Inflammatory macrophage treated with lipopolysaccharide for 4 hours (primary cell): ENCODE data around the gene DTNBP1.

Experiments
- DNase-seq: peaks from one replicate; pipeline ENCODE4 v3.0.0-alpha.2; 2020

The DTNBP1 gene

GRCh38 chr6:15500078-15500740, 162.6 kb downstream of the DTNBP1 start:
- no peak for DNase-seq

- no peak for DNase-seq
Measured at GRCh38 chr6:15499591-15499990, 163.2 kb downstream of the DTNBP1 start.

- DNase-seq: no peak
Measured at GRCh38 chr6:15499125-15499524, 163.7 kb downstream of the DTNBP1 start.

- DNase-seq: peak; percentile 57
Measured at GRCh38 chr6:15498640-15499039, 164.2 kb downstream of the DTNBP1 start.

GRCh38 chr6:15496345-15497131, 166.3 kb downstream of the DTNBP1 start:
- DNase-seq: no peak

- DNase-seq: peak; percentile 56
Measured at GRCh38 chr6:15495375-15495901, 167.4 kb downstream of the DTNBP1 start.

- DNase-seq: no peak
Measured at GRCh38 chr6:15493437-15494168, 169.2 kb downstream of the DTNBP1 start.

GRCh38 chr6:15491986-15492269, 170.9 kb downstream of the DTNBP1 start:
- no peak for DNase-seq

GRCh38 chr6:15491255-15491985, 171.4 kb downstream of the DTNBP1 start:
- DNase-seq: peak; percentile 75

GRCh38 chr6:15490242-15491100, 172.4 kb downstream of the DTNBP1 start:
- DNase-seq: no peak

GRCh38 chr6:15489261-15489962, 173.4 kb downstream of the DTNBP1 start:
- peak; percentile 52 for DNase-seq

- no peak for DNase-seq
Measured at GRCh38 chr6:15487262-15487661, 175.6 kb downstream of the DTNBP1 start.

- peak; percentile 27 for DNase-seq
Measured at GRCh38 chr6:15485936-15486335, 176.9 kb downstream of the DTNBP1 start.

GRCh38 chr6:15484821-15485220, 178.0 kb downstream of the DTNBP1 start:
- DNase-seq: no peak

GRCh38 chr6:15484140-15484539, 178.7 kb downstream of the DTNBP1 start:
- DNase-seq: no peak

GRCh38 chr6:15483060-15483459, 179.8 kb downstream of the DTNBP1 start:
- peak; percentile 80 for DNase-seq

- no peak for DNase-seq
Measured at GRCh38 chr6:15481390-15482291, 181.2 kb downstream of the DTNBP1 start.

GRCh38 chr6:15480525-15480924, 182.3 kb downstream of the DTNBP1 start:
- peak; percentile 22 for DNase-seq

GRCh38 chr6:15479761-15480160, 183.1 kb downstream of the DTNBP1 start:
- no peak for DNase-seq

GRCh38 chr6:15477746-15478145, 185.1 kb downstream of the DTNBP1 start:
- DNase-seq: no peak
